Right kidney (tissue), 1 donor: Measurements from ENCODE around the gene DNAH7.

ENCODE experiments used
- DNase-seq: peaks from one replicate; pipeline ENCODE4 v3.0.0-alpha.2; 2016

DNAH7 gene

GRCh38 chr2:195805283-195805976 is 263.2 kb downstream of the DNAH7 start:
- DNase-seq = no peak

GRCh38 chr2:195795879-195796278 is 272.8 kb downstream of the DNAH7 start:
- no peak for DNase-seq

GRCh38 chr2:195793881-195794280 is 274.8 kb downstream of the DNAH7 start:
- DNase-seq = no peak

- no peak for DNase-seq
Observed at GRCh38 chr2:195782156-195782555, 286.5 kb downstream of the DNAH7 start.

- no peak for DNase-seq
Observed at GRCh38 chr2:195779491-195779890, 289.1 kb downstream of the DNAH7 start.

- no peak for DNase-seq
Observed at GRCh38 chr2:195769975-195770374, 298.7 kb downstream of the DNAH7 start.

GRCh38 chr2:195768431-195768830 is 300.2 kb downstream of the DNAH7 start:
- DNase-seq = no peak

GRCh38 chr2:195766691-195767090 is 301.9 kb downstream of the DNAH7 start:
- no peak for DNase-seq

GRCh38 chr2:195763866-195764265 is 304.8 kb downstream of the DNAH7 start:
- DNase-seq = no peak

GRCh38 chr2:195759877-195760276 is 308.8 kb downstream of the DNAH7 start:
- no peak for DNase-seq

GRCh38 chr2:195758846-195759245 is 309.8 kb downstream of the DNAH7 start:
- DNase-seq = no peak

GRCh38 chr2:195756218-195756942 is 312.3 kb downstream of the DNAH7 start:
- no peak for DNase-seq

- DNase-seq = no peak
Observed at GRCh38 chr2:195741191-195741590, 327.4 kb downstream of the DNAH7 start.

- no peak for DNase-seq
Observed at GRCh38 chr2:195737511-195738325, 330.9 kb downstream of the DNAH7 start.

GRCh38 chr2:195735347-195735746 is 333.3 kb downstream of the DNAH7 start:
- DNase-seq = no peak

- no peak for DNase-seq
Observed at GRCh38 chr2:195734931-195735330, 333.7 kb downstream of the DNAH7 start.

GRCh38 chr2:195734395-195734794 is 334.2 kb downstream of the DNAH7 start:
- no peak for DNase-seq

GRCh38 chr2:195733831-195734230 is 334.8 kb downstream of the DNAH7 start:
- no peak for DNase-seq

- no peak for DNase-seq
Observed at GRCh38 chr2:195732574-195732973, 336.1 kb downstream of the DNAH7 start.

GRCh38 chr2:195730912-195731311 is 337.7 kb downstream of the DNAH7 start:
- DNase-seq = no peak

- DNase-seq = no peak
Observed at GRCh38 chr2:195727106-195727505, 341.5 kb downstream of the DNAH7 start.

GRCh38 chr2:195722075-195722474 is 346.6 kb downstream of the DNAH7 start:
- no peak for DNase-seq

- DNase-seq = no peak
Observed at GRCh38 chr2:195721042-195721441, 347.6 kb downstream of the DNAH7 start.
